AG09309 (cell line): ENCODE measurements around the gene LRGUK.

Experiments
- DNase-seq: peaks from one replicate; pipeline ENCODE4 v3.0.0-alpha.2; 2010; ENCODE audit warnings: low read depth
- H3K4me3 ChIP-seq: 2 replicates; pipeline ENCODE4 v1.5.1; 2011; ENCODE audit warnings: mild to moderate bottlenecking, low read depth, low read length, moderate library complexity; ENCODE audit not compliant: control insufficient read depth
- TF ChIP-seq, protein P1 (sequence below): IDR thresholded peaks from 2 replicates; pipeline ENCODE4 v1.5.1; 2011; ENCODE audit warnings: mild to moderate bottlenecking, low read depth, low read length, inconsistent platforms; ENCODE audit not compliant: insufficient read depth, control insufficient read depth; ENCODE audit errors: missing control alignments

The LRGUK gene

GRCh38 chr7:134180376-134180775 lies 53.2 kb downstream of the LRGUK start:
- TF ChIP-seq, protein P1, sequence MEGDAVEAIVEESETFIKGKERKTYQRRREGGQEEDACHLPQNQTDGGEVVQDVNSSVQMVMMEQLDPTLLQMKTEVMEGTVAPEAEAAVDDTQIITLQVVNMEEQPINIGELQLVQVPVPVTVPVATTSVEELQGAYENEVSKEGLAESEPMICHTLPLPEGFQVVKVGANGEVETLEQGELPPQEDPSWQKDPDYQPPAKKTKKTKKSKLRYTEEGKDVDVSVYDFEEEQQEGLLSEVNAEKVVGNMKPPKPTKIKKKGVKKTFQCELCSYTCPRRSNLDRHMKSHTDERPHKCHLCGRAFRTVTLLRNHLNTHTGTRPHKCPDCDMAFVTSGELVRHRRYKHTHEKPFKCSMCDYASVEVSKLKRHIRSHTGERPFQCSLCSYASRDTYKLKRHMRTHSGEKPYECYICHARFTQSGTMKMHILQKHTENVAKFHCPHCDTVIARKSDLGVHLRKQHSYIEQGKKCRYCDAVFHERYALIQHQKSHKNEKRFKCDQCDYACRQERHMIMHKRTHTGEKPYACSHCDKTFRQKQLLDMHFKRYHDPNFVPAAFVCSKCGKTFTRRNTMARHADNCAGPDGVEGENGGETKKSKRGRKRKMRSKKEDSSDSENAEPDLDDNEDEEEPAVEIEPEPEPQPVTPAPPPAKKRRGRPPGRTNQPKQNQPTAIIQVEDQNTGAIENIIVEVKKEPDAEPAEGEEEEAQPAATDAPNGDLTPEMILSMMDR, result no peak
- H3K4me3 ChIP-seq, result no peak overlapping the region
- DNase-seq, result no peak

- DNase-seq, result no peak
- TF ChIP-seq, protein P1, result no peak
- H3K4me3 ChIP-seq, result no peak overlapping the region
Observed at GRCh38 chr7:134182078-134182477, 54.9 kb downstream of the LRGUK start.

DNA sequence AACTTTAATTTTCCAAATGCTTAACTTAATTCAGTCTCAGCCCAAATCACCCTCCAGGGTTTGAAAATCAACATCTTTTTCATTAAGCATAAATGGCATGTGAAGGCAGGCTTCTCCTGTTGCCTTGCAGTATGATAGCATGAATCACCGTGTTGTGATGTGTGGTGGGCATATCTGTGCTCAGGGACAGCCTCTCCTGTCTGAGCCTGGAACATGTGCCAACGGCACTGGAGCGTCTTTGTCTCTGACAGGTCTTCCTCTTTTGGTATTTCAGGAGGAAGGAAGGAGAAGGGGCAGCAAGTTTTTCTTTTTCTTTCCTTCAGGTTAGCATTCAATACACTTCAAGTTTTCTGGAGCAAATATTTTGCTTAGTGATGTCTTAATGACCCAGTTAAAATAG lies 57.6 kb downstream of the LRGUK start:
- TF ChIP-seq, protein P1, result no peak
- no peak for DNase-seq
- H3K4me3 ChIP-seq, result no peak overlapping the region

DNA sequence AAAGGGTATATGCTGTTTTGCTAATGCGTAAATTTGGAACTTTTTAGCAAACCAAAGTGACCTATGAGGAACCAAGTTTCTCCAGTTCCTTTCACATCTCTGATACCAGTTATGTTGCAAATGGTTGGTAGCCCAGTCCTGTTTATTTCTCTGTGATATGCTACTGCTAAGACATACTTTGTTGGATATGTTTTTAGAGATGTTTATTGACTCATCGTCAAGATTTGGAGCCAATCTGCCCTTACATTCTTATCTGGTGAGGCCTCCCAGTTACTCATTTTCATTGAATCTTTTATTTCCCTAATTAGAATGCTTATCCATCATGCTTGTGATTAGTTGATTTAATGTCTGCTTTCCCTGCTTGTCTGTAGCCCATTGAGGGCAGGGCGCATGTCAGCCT lies 58.9 kb downstream of the LRGUK start:
- TF ChIP-seq, protein P1, result no peak
- no peak overlapping the region for H3K4me3 ChIP-seq
- DNase-seq, result no peak

GRCh38 chr7:134186801-134187200 lies 59.7 kb downstream of the LRGUK start:
- TF ChIP-seq, protein P1, result no peak
- H3K4me3 ChIP-seq, result no peak overlapping the region
- DNase-seq, result no peak

DNA sequence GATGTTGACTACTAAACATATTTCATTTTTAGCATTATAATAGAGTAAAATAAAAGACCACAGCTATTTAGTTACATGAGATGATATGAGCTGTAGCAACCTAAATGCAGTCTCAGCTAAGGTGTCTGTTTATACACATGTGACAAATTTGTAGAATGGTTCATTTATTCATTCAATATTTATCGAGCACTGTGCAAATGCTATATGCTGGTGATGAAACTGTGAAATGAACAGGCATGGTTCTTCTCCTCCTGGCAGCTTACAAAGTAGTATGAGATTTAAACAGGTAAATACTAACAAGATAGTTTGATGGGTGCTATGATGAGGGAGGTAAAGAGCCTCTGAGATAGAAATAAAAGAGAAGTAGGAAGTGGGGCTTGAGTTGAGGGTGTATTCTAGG lies 60.8 kb downstream of the LRGUK start:
- DNase-seq, result no peak
- H3K4me3 ChIP-seq, result no peak overlapping the region
- TF ChIP-seq, protein P1, result no peak

GRCh38 chr7:134188311-134188710 lies 61.2 kb downstream of the LRGUK start:
- TF ChIP-seq, protein P1, result no peak
- no peak overlapping the region for H3K4me3 ChIP-seq
- no peak for DNase-seq
